K562 (cell line): ENCODE data around the gene ICAM1. TPM values are rescaled to one million over a fixed set of nuclear protein-coding genes. Genes with fewer than 3 reads are reported as not detected.

Experiments used
- ARID3A ChIP-seq: IDR thresholded peaks from 2 replicates; pipeline ENCODE4 v1.6.1; 2012; ENCODE audit warnings: low read depth, low read length, improper control_type of control experiment, borderline replicate concordance
- ASH1L ChIP-seq: fragments of 450-650 bp; IDR thresholded peaks from 2 replicates; pipeline ENCODE4 v1.6.1; 2018; ENCODE audit warnings: borderline replicate concordance, mild to moderate bottlenecking, low read depth; ENCODE audit not compliant: partially characterized antibody
- ATF1 ChIP-seq, 2 experiments: fragments of 450-650 bp in 1 of 2; IDR thresholded peaks; 2 replicates each; pipeline ENCODE4 v1.6.1; 2016; ENCODE audit warnings: missing compliant biosample characterization in 1 of 2, missing genetic modification characterization in 1 of 2
- ELF2 ChIP-seq: fragments of 250-450 bp; sonication (Bioruptor Pico); IDR thresholded peaks from 2 replicates; pipeline ENCODE4 v1.5.0; 2021; ENCODE audit warnings: mild to moderate bottlenecking
- EP300 ChIP-seq: IDR thresholded peaks from 2 replicates; pipeline ENCODE4 v1.6.1; 2012; ENCODE audit warnings: low read length, improper control_type of control experiment
- FOXK2 ChIP-seq, 2 experiments: fragments of 450-650 bp; IDR thresholded peaks in 1 of 2; conservative IDR thresholded peaks in 1 of 2; 2 replicates each; pipeline ENCODE4 v1.6.1; 2016; ENCODE audit warnings: low read depth in 2 of 2, mild to moderate bottlenecking in 1 of 2
- HMG20B ChIP-seq: fragments of 250-450 bp; sonication (Bioruptor Pico); IDR thresholded peaks from 2 replicates; pipeline ENCODE4 v1.5.0; 2021; ENCODE audit warnings: mild to moderate bottlenecking
- IFI16 ChIP-seq: fragments of 250-450 bp; sonication (Bioruptor Pico); IDR thresholded peaks from 2 replicates; pipeline ENCODE4 v2.1.2; 2022; ENCODE audit warnings: mild to moderate bottlenecking, inconsistent platforms
- KAT2B ChIP-seq: IDR thresholded peaks from one replicate; pipeline ENCODE4 v1.6.1; 2012; ENCODE audit warnings: low read depth, mild to moderate bottlenecking, control low read depth, inconsistent platforms, low read length, moderate library complexity
- KDM2B ChIP-seq: fragments of 250-450 bp; sonication (Bioruptor Pico); IDR thresholded peaks from 2 replicates; pipeline ENCODE4 v1.8.0; 2021; ENCODE audit warnings: mild to moderate bottlenecking, moderate library complexity
- KLF6 ChIP-seq: fragments of 250-450 bp; sonication (Bioruptor Pico); IDR thresholded peaks from 2 replicates; pipeline ENCODE4 v1.4.0; 2020; ENCODE audit warnings: mild to moderate bottlenecking, moderate library complexity, borderline replicate concordance
- NFE2L1 ChIP-seq: fragments of 450-650 bp; IDR thresholded peaks from 2 replicates; pipeline ENCODE4 v1.6.1; 2016; ENCODE audit warnings: missing genetic modification characterization, low read depth, mild to moderate bottlenecking, missing compliant biosample characterization, moderate library complexity, borderline replicate concordance
- NR2C1 ChIP-seq, 2 experiments: fragments of 450-650 bp; IDR thresholded peaks; 2 replicates each; pipeline ENCODE4 v1.6.1; 2017; ENCODE audit warnings: mild to moderate bottlenecking in 2 of 2, antibody characterized with exemption in 1 of 2, inconsistent platforms in 1 of 2, missing compliant biosample characterization in 1 of 2, missing genetic modification characterization in 1 of 2
- OTX1 ChIP-seq: fragments of 450-650 bp; formaldehyde crosslinking; IDR thresholded peaks from 2 replicates; pipeline ENCODE4 v1.4.0; 2022; ENCODE audit warnings: mild to moderate bottlenecking
- POLR2AphosphoS2 ChIP-seq: IDR thresholded peaks from 2 replicates; pipeline ENCODE4 v1.6.1; 2012; ENCODE audit warnings: low read length, improper control_type of control experiment
- PRPF4 ChIP-seq: fragments of 200-400 bp; formaldehyde crosslinking; IDR thresholded peaks from one replicate; pipeline ENCODE4 v1.6.1; 2017; ENCODE audit warnings: low read length, low read depth, mild to moderate bottlenecking; ENCODE audit not compliant: insufficient read depth, poor library complexity, severe bottlenecking
- RAD51 ChIP-seq: fragments of 450-650 bp; IDR thresholded peaks from 2 replicates; pipeline ENCODE4 v1.7.1; 2016; ENCODE audit warnings: low read depth, mild to moderate bottlenecking, borderline replicate concordance
- SAFB2 ChIP-seq: fragments of 200-400 bp; formaldehyde crosslinking; IDR thresholded peaks from 2 replicates; pipeline ENCODE4 v1.6.1; 2018; ENCODE audit warnings: borderline replicate concordance, low read length, low read depth, moderate library complexity; ENCODE audit not compliant: severe bottlenecking
- TAF15 ChIP-seq: fragments of 200-400 bp; formaldehyde crosslinking; IDR thresholded peaks from 2 replicates; pipeline ENCODE4 v1.6.1; 2017; ENCODE audit warnings: mild to moderate bottlenecking, low read depth, low read length, moderate library complexity
- TRIM28 ChIP-seq: fragments of 450-650 bp; IDR thresholded peaks from 2 replicates; pipeline ENCODE4 v1.6.1; 2017
- YY1 ChIP-seq, 3 experiments: IDR thresholded peaks; 2 replicates each; pipeline ENCODE4 v1.6.1; 2011; ENCODE audit warnings: low read length in 2 of 3, mild to moderate bottlenecking in 2 of 3, moderate library complexity in 2 of 3, borderline replicate concordance in 1 of 3, control low read depth in 1 of 3, low read depth in 1 of 3; ENCODE audit not compliant: insufficient read depth in 3 of 3, insufficient replicate concordance in 2 of 3, control insufficient read depth in 1 of 3, insufficient read length in 1 of 3; ENCODE audit errors: extremely low read depth in 1 of 3
- ZBTB1 ChIP-seq: sonication (generic); formaldehyde crosslinking; IDR thresholded peaks from 2 replicates; pipeline ENCODE4 v1.8.1; 2023; ENCODE audit warnings: missing genetic modification reagents, low read depth, mild to moderate bottlenecking, borderline replicate concordance
- ZNF655 ChIP-seq: fragments of 250-450 bp; sonication (Bioruptor Pico); IDR thresholded peaks from 2 replicates; pipeline ENCODE4 v1.5.0; 2021
- ZNF77 ChIP-seq: fragments of 250-450 bp; sonication (Bioruptor Pico); IDR thresholded peaks from 2 replicates; pipeline ENCODE4 v1.5.0; 2020
- ZSCAN29 ChIP-seq: fragments of 450-650 bp; IDR thresholded peaks from 2 replicates; pipeline ENCODE4 v1.6.1; 2017
- polyA plus RNA-seq, 8 experiments: library from polyadenylated mRNA; depleted of rRNA in 4 of 8; stranded (reverse) in 5 of 8; unstranded in 3 of 8; fragments of >200 nt; fragmentation: Nextera tagmentation in 2 of 8; fragmentation: Illumina TruSeq in 1 of 8; extraction: Ambion mirVana in 2 of 8; extraction: Trizol in 1 of 8; gene quantifications; 2 replicates each; pipeline versions ENCODE4 v1.2.1 to v1.2.3, GENCODE V29; 2011 to 2014; ENCODE audit warnings: inconsistent platforms in 1 of 8, missing spikeins in 1 of 8
- total RNA-seq, 7 experiments: library from RNA; depleted of rRNA in 6 of 7; stranded (reverse); fragments of >200 nt in 6 of 7; fragmentation: Illumina TruSeq in 2 of 7; extraction: Trizol in 2 of 7; gene quantifications; 2 replicates each; pipeline versions ENCODE4 v1.2.1 to v1.2.3, GENCODE V29; 2011 to 2021; ENCODE audit warnings: low replicate concordance in 1 of 7

Gene ICAM1
- total and polyA plus RNA-seq, 9 of the 15 experiments (the other 6 are each of a cell fraction or from before 2014, with no cell fraction given): 2.3 to 24.4 (median 13.4) TPM

- no peak for TF ChIP-seq ZNF655 (CRISPR knock-in tag)
- no peak for TF ChIP-seq TAF15
- no peak for TF ChIP-seq NFE2L1
- TF ChIP-seq KAT2B: no peak
- peak; percentile 70; the same call in 1 of the 2 replicates for TF ChIP-seq ZSCAN29
- peak; percentile 33; the same call in 1 of the 2 replicates for TF ChIP-seq EP300
- TF ChIP-seq SAFB2: no peak
- TF ChIP-seq HMG20B (CRISPR knock-in tag): 0 out of 2 replicates have a peak, but pooled peaks have one; percentile 70
- TF ChIP-seq ASH1L: no peak
- no peak for TF ChIP-seq ZBTB1
- no peak for TF ChIP-seq ATF1 (CRISPR knock-in tag; IDR thresholded peaks at IDR 0.05)
- TF ChIP-seq ATF1 (tag; IDR thresholded peaks at IDR 0.05): no peak
- TF ChIP-seq RAD51: peak; percentile 73
- TF ChIP-seq YY1 (IDR thresholded peaks at IDR 0.05; ENCODE audit: borderline replicate concordance in 1 of 3, control insufficient read depth in 1 of 3, extremely low read depth in 1 of 3, insufficient read depth in 3 of 3, insufficient read length in 1 of 3, insufficient replicate concordance in 2 of 3, low read depth in 1 of 3, low read length in 2 of 3): no peak
- TF ChIP-seq ELF2 (CRISPR knock-in tag): peak; percentile 50; the same call in 1 of the 2 replicates
- TF ChIP-seq KDM2B (CRISPR knock-in tag): peak; percentile 87; the same call in 1 of the 2 replicates
- no peak for TF ChIP-seq IFI16 (CRISPR knock-in tag)
- no peak for TF ChIP-seq OTX1 (CRISPR knock-in tag)
- TF ChIP-seq NR2C1 (IDR thresholded peaks at IDR 0.05): peak; percentile 47; the same call in 1 of the 2 replicates
- no peak for TF ChIP-seq NR2C1 (tag; IDR thresholded peaks at IDR 0.05)
- no peak for TF ChIP-seq PRPF4
- TF ChIP-seq KLF6 (CRISPR knock-in tag): peak; percentile 43; the same call in 1 of the 2 replicates
- TF ChIP-seq ARID3A: no peak
- no peak for TF ChIP-seq TRIM28
- no peak for TF ChIP-seq FOXK2 (conservative IDR thresholded peaks at IDR 0.05 in 1 of 2, IDR thresholded peaks at IDR 0.05 in 1 of 2; ENCODE audit: low read depth in 2 of 2)
- no peak for TF ChIP-seq ZNF77 (CRISPR knock-in tag)
- peak; percentile 34; the same call in 1 of the 2 replicates for TF ChIP-seq POLR2AphosphoS2
Observed at GRCh38 chr19:10286803-10287737, 16.1 kb downstream of the ICAM1 start, which contains the start of gene ICAM4 (continued).
